ENCODE data around the gene HCCS. TPM values are rescaled to one million over a fixed set of nuclear protein-coding genes. Genes with fewer than 3 reads are reported as not detected.

The HCCS gene
- total and polyA plus RNA-seq, 2 of the 8 experiments (the other 6 are each of a cell fraction or from before 2014, with no cell fraction given): 11.9 to 29.9 TPM

- H3K9me3 ChIP-seq (ENCODE audit: insufficient read depth in 2 of 2, low read depth in 1 of 2, low read length in 1 of 2): no peaks in the 10 kb centered on the region
- no peak overlapping the region for H3K56ac ChIP-seq (replicated peaks; ENCODE audit: insufficient read length, low read depth, low read length)
- H3K4ac ChIP-seq (replicated peaks; ENCODE audit: insufficient read length, low read depth, low read length): no peak overlapping the region
- H4K91ac ChIP-seq (replicated peaks; ENCODE audit: insufficient read length, low read length): no peak overlapping the region
- no peak overlapping the region for H2BK120ac ChIP-seq (replicated peaks; ENCODE audit: low read depth, low read length)
- FAIRE-seq (no peak), DNase-seq (ENCODE audit: low read depth in 1 of 2, low spot score in 2 of 2) (no peak)
- no peak overlapping the region for H4K8ac ChIP-seq (ENCODE audit: extremely low read depth, insufficient read depth, low read length)
- TF ChIP-seq KDM1A (IDR thresholded peaks at IDR 0.05; ENCODE audit: borderline replicate concordance, low read length) (no peak), EP300 (IDR thresholded peaks at IDR 0.05; ENCODE audit: borderline replicate concordance in 1 of 2, low read depth in 2 of 2, low read length in 2 of 2) (no peak)
- H3K23ac ChIP-seq (ENCODE audit: insufficient read length): no peak overlapping the region
- no peak overlapping the region for H2BK5ac ChIP-seq (ENCODE audit: low read depth, low read length)
- H3K14ac ChIP-seq (ENCODE audit: insufficient read length): no peak overlapping the region
- no peak overlapping the region for H3K9ac ChIP-seq (replicated peaks in 1 of 4; ENCODE audit: extremely low read depth in 1 of 4, low read depth in 3 of 4, low read length in 3 of 4)
- H4K5ac ChIP-seq (ENCODE audit: insufficient read length, low read depth, low read length): no peak overlapping the region
- no peaks in the 10 kb centered on the region for H3K4me1 ChIP-seq (replicated peaks in 1 of 4; ENCODE audit: control insufficient read depth in 3 of 4, insufficient read depth in 4 of 4, low read length in 3 of 4)
- no peaks in the 10 kb centered on the region for H3K79me2 ChIP-seq (ENCODE audit: control insufficient read depth in 1 of 2, insufficient read depth in 2 of 2, low read length in 2 of 2)
- no peaks in the 10 kb centered on the region for H3K27me3 ChIP-seq (replicated peaks in 1 of 4; ENCODE audit: control insufficient read depth in 3 of 4, extremely low read depth in 1 of 4, insufficient read depth in 3 of 4, low read length in 3 of 4)
- H3K23me2 ChIP-seq (ENCODE audit: low read depth, low read length): no peaks in the 10 kb centered on the region; the same call in 1 of the 2 replicates
- no peaks in the 10 kb centered on the region for H3K36me3 ChIP-seq (ENCODE audit: control insufficient read depth in 2 of 4, insufficient read depth in 4 of 4, low read length in 3 of 4)
- H3K18ac ChIP-seq (ENCODE audit: extremely low read depth, low read length): no peak overlapping the region
- H2BK15ac ChIP-seq (ENCODE audit: low read length): no peak overlapping the region
- H2BK12ac ChIP-seq (ENCODE audit: low read depth, low read length): no peak overlapping the region
- H3K27ac ChIP-seq (ENCODE audit: low read depth, low read length): no peak overlapping the region
- H2AK5ac ChIP-seq (ENCODE audit: low read depth, low read length): no peak overlapping the region
- no peaks in the 10 kb centered on the region for H4K20me1 ChIP-seq (replicated peaks in 1 of 2; ENCODE audit: control insufficient read depth in 1 of 2, insufficient read depth in 2 of 2, low read length in 2 of 2)
- no peak overlapping the region for H3K4me2 ChIP-seq (ENCODE audit: insufficient read depth in 1 of 2, low read depth in 2 of 2, low read length in 2 of 2)
- ChIA-PET CTCF (ENCODE audit: partially characterized antibody) (interaction anchor here (1.9 kb wide), 1 partner anchor 15 kb away, joined by 4 read pairs; no protein-coding TSS in a partner anchor), POLR2A (ENCODE audit: partially characterized antibody) (no interaction called here)
- no CpG with 5 or more reads among the region's 1 CpG for WGBS, 2 experiments (ENCODE audit: extremely low coverage in 1 of 2, insufficient coverage in 1 of 2, insufficient read length in 1 of 2, insufficient replicate concordance in 2 of 2, low coverage in 1 of 2, low lambda C conversion rate in 2 of 2, missing lambda C conversion rate in 1 of 2)
- no peak overlapping the region for H2BK20ac ChIP-seq (ENCODE audit: low read length)
- H2AFZ ChIP-seq (ENCODE audit: low read length): no peak overlapping the region
- no peaks in the 10 kb centered on the region for H3K79me1 ChIP-seq (ENCODE audit: low read depth, low read length)
- H3K4me3 ChIP-seq (ENCODE audit: extremely low read depth in 1 of 4, insufficient read depth in 2 of 4, low read depth in 3 of 4, low read length in 4 of 4): no peak overlapping the region
Observed at GRCh38 chrX:11085305-11085704, 25.8 kb upstream of the HCCS start.

All from H1 (cell line).